ENCODE data around the gene PKHD1.

GRCh38 chr6:51928320-51928719 is 159.1 kb downstream of the PKHD1 start:
- TF ChIP-seq POLR2A (IDR thresholded peaks at IDR 0.05; ENCODE audit: extremely low read depth, insufficient read length) (no peak), MAX (IDR thresholded peaks at IDR 0.05; ENCODE audit: low read depth, low read length) (no peak), CTCF (IDR thresholded peaks at IDR 0.05; ENCODE audit: low read depth, low read length) (no peak), MYC (IDR thresholded peaks at IDR 0.05; ENCODE audit: low read depth, low read length) (no peak)
